Stomach (tissue), 9 donors: Measurements from ENCODE around the gene ARHGEF1. TPM values are rescaled to one million over a fixed set of nuclear protein-coding genes. Genes with fewer than 3 reads are reported as not detected.

Source experiments
- DNase-seq, 2 donors: peaks; one replicate each; pipeline versions ENCODE4 v3.0.0 to v3.0.0-alpha.2; 2013 to 2019
- H3K27ac ChIP-seq, 5 donors: fragments of 200-600 bp in 4 of 5; sonication (generic) in 4 of 5; one replicate each; pipeline ENCODE4 v1.5.1; 2013 to 2019; ENCODE audit warnings: mild to moderate bottlenecking in 1 of 5, moderate library complexity in 1 of 5
- H3K27me3 ChIP-seq, 3 donors: fragments of 200-600 bp; sonication (generic); one replicate each; pipeline ENCODE4 v1.5.1; 2017 to 2019; ENCODE audit warnings: mixed run types in 1 of 3
- H3K36me3 ChIP-seq, 4 donors: fragments of 200-600 bp; sonication (generic); 1 replicate in 3 of 4; 2 replicates in 1 of 4; pipeline ENCODE4 v1.5.1; 2016 to 2019
- H3K4me1 ChIP-seq, 4 donors: fragments of 200-600 bp; sonication (generic); one replicate each; pipeline ENCODE4 v1.5.1; 2016 to 2019
- H3K4me3 ChIP-seq, 4 donors: fragments of 200-600 bp; sonication (generic) in 3 of 4; one replicate each; pipeline ENCODE4 v1.5.1; 2016 to 2019; ENCODE audit warnings: mild to moderate bottlenecking in 1 of 4
- H3K9me3 ChIP-seq, 4 donors: fragments of 200-600 bp; sonication (generic); one replicate each; pipeline ENCODE4 v1.5.1; 2016 to 2019
- EP300 ChIP-seq: sonication (generic); formaldehyde crosslinking; IDR thresholded peaks from one replicate; pipeline ENCODE4 v1.6.1; 2017; ENCODE audit warnings: antibody characterized with exemption
- POLR2A ChIP-seq, 4 donors: fragments of 450-650 bp; IDR thresholded peaks; one replicate each; pipeline ENCODE4 v1.6.1; 2016; ENCODE audit warnings: antibody characterized with exemption in 4 of 4, control low read depth in 2 of 4, mild to moderate bottlenecking in 1 of 4, moderate library complexity in 1 of 4
- POLR2AphosphoS5 ChIP-seq, 3 donors: sonication (generic); formaldehyde crosslinking; IDR thresholded peaks; one replicate each; pipeline ENCODE4 v1.6.1; 2016; ENCODE audit warnings: antibody characterized with exemption in 3 of 3
- WGBS, 5 donors: extraction: QIAGEN DNeasy Blood & Tissue Kit in 3 of 5; methylation state at CpG; one replicate each; pipeline versions ENCODE4 v1.1.5 to v1.1.7; 2013 to 2018; 5-methylcytosine and 5-hydroxymethylcytosine counted together
- intact Hi-C: fragments of 100-400 bp; cut with DNase I; formaldehyde crosslinking; loops from one replicate; pipeline ENCODE4 v1.15.1; 2023; ENCODE audit warnings: low total_unique reads
- polyA plus RNA-seq, 3 donors: library from polyadenylated mRNA; stranded (reverse); fragments of 200-250 nt; gene quantifications; one replicate each; pipeline ENCODE4 v1.2.3, GENCODE V29; 2013
- total RNA-seq, 5 donors: library from RNA; depleted of rRNA; stranded (reverse); fragments of >200 nt; gene quantifications; one replicate each; pipeline versions ENCODE4 v1.1.0 to v1.2.3, GENCODE V29; 2014 to 2016
- TF ChIP-seq, protein P1 (sequence below), 7 experiments: fragments of 450-650 bp in 4 of 7; fragments of 200-600 bp in 3 of 7; sonication (generic) in 3 of 7; IDR thresholded peaks; one replicate each; pipeline ENCODE4 v1.5.1; 2016 to 2019; ENCODE audit warnings: antibody characterized with exemption in 7 of 7, control low read depth in 2 of 7, mild to moderate bottlenecking in 1 of 7
- donor health status: healthy with polysubstance abuse.
- donor health status: Bipolar disorder and iron deficiency.
- donor health status: healthy.

The ARHGEF1 gene
- total and polyA plus RNA-seq, 8 donors: 40.8 to 329 (median 143) TPM

DNA sequence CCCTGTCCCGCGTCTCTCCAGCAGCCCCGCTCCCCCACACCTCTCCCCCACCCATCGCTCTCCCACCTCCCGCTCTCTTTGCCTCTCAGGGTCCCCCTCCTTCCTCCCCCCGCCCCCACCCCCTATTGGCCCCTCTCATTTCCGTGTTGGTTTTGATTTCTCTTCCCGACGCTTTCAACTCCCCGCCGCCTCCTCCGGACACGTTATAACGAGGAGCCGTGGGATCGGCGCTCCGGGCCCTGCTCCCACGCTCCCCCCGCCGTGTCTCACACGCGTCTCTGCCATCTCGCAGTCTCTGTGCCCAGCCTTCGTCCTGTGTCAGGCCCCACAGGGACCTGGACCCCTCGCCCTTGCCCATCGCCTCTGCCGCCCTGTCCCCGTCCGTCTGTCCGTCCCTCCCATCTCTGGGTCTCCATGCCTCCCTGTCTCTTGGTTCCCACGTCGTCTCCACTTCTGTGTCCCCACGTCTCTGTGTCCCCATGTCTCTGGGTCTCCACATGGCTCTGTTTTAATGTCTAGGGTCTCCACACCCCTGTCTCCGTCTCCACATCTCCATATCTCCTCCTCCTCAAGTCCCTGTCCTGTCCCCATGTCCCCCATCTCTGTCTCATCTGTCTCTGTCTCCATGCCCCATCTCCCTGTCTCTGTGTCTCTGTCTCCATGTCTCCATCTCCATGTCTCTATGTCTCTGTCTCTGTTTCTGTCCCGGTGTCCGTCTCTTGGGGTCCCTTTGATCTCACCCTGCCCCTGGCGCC, 32.2 kb downstream of the ARHGEF1 start:
- H3K4me3 ChIP-seq: no peak overlapping the region
- H3K36me3 ChIP-seq: no peaks in the 10 kb centered on the region
- peaks cover 7 to 98% (median 77%) of the 10 kb centered on the region in 3 donors for H3K27me3 ChIP-seq
- H3K4me1 ChIP-seq: peaks cover 5 to 31% (median 23%) of the 10 kb centered on the region in 4 donors
- TF ChIP-seq POLR2A (IDR thresholded peaks at IDR 0.05): no peak
- no peak for TF ChIP-seq EP300
- no peak for TF ChIP-seq POLR2AphosphoS5 (IDR thresholded peaks at IDR 0.05)
- TF ChIP-seq, protein P1, sequence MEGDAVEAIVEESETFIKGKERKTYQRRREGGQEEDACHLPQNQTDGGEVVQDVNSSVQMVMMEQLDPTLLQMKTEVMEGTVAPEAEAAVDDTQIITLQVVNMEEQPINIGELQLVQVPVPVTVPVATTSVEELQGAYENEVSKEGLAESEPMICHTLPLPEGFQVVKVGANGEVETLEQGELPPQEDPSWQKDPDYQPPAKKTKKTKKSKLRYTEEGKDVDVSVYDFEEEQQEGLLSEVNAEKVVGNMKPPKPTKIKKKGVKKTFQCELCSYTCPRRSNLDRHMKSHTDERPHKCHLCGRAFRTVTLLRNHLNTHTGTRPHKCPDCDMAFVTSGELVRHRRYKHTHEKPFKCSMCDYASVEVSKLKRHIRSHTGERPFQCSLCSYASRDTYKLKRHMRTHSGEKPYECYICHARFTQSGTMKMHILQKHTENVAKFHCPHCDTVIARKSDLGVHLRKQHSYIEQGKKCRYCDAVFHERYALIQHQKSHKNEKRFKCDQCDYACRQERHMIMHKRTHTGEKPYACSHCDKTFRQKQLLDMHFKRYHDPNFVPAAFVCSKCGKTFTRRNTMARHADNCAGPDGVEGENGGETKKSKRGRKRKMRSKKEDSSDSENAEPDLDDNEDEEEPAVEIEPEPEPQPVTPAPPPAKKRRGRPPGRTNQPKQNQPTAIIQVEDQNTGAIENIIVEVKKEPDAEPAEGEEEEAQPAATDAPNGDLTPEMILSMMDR (IDR thresholded peaks at IDR 0.05): no peak
- no peak overlapping the region for H3K27ac ChIP-seq
- intact Hi-C loops: no loop called here
- no peaks in the 10 kb centered on the region for H3K9me3 ChIP-seq
- WGBS, 5 donors: 5 to 6% (median 5%) methylated on average over 36 to 38 of the region's 38 CpGs
- no peak for DNase-seq

DNA sequence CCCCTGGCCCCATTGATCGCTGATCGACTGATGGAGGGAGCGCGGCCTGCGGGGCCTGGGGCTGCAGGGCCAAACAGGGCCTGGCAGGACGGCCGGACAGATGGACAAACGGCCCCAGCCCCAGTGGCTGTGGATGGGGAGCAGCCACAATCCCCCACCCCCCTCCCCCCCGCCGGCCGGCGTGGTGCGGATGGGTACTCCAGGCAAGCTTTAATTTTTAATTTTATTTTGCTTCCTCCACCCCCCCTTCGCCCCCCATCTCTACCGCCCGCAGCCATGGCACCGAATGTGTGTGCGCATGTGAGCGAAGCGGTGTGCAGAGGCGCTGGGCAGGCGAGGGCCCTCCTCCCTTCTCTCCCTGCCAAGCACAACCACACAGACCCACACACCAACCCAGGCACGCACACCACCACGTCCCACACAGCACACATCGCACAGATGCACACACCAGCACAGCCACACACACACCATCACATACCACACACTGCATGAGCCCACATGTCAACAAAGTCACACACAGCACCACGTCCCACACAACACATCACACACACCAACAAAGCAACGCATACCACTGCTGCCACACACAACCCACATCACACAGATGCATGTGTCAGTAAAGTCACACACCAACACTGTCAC, 32.9 kb downstream of the ARHGEF1 start:
- 15 to 39% (median 30%) methylated on average over 26 to 27 of the region's 27 CpGs for WGBS, 5 donors
- peaks cover 7 to 98% (median 84%) of the 10 kb centered on the region in 3 donors for H3K27me3 ChIP-seq

DNA sequence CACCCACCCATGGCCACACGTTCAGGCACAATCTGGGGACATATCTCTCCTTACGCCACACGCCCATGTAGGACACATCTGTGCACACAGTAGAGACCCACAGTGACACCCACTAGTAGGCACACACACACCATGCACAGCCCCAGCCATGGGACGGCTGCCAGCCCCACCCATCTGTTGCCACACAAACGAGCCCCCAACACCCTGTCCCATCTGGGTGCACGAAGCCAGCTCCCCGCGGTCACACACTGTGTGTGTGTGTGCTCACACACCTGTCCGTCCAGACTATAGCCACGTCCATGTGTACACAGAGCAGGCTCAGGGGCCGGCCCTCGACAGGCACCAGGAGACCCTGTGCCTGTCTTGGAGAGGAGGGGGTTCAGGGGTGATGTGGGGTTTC, 34.7 kb downstream of the ARHGEF1 start:
- no peaks in the 10 kb centered on the region for H3K9me3 ChIP-seq
- 34 to 50% (median 40%) methylated on average over 3 to 12 of the region's 12 CpGs for WGBS, 5 donors

More for the DNA sequence above, 32.9 kb downstream of the ARHGEF1 start:
- TF ChIP-seq, protein P1 (IDR thresholded peaks at IDR 0.05): no peak
- no peak for TF ChIP-seq POLR2AphosphoS5 (IDR thresholded peaks at IDR 0.05)
- TF ChIP-seq POLR2A (IDR thresholded peaks at IDR 0.05): no peak
- TF ChIP-seq EP300: no peak
- no peak for DNase-seq
- Histone ChIP-seq H3K36me3 (no peaks in the 10 kb centered on the region), H3K9me3 (no peaks in the 10 kb centered on the region), H3K27ac (no peak overlapping the region), H3K4me3 (no peak overlapping the region), H3K4me1 (peaks cover 5 to 33% (median 25%) of the 10 kb centered on the region in 4 donors)
- intact Hi-C loops: no loop called here

DNA sequence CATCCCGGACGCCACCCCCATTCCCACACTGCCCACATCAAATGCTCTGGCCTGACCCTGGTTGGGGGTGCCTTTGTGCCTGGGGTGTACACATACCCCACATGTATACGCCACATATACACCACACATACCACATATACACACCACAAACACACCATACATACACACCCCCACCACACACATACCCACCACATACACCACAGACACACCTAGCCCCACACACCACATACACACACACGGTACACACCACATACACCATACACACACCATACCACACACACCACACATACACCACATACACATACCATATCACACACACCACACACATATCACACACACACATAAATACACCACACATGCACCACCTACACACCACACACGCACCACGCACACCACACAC, 35.1 kb downstream of the ARHGEF1 start:
- TF ChIP-seq POLR2A (IDR thresholded peaks at IDR 0.05) (no peak), POLR2AphosphoS5 (IDR thresholded peaks at IDR 0.05) (no peak), EP300 (no peak)
- TF ChIP-seq, protein P1 (IDR thresholded peaks at IDR 0.05): no peak
- H3K4me3 ChIP-seq: no peak overlapping the region
- intact Hi-C loops: no loop called here
- no peak overlapping the region for H3K27ac ChIP-seq
- peaks cover 3 to 23% (median 20%) of the 10 kb centered on the region in 4 donors for H3K4me1 ChIP-seq
- no peak for DNase-seq
- H3K9me3 ChIP-seq: no peaks in the 10 kb centered on the region
- 71 to 91% (median 79%) methylated on average over 4 to 6 of the region's 6 CpGs for WGBS, 5 donors
- H3K36me3 ChIP-seq: no peaks in the 10 kb centered on the region
- H3K27me3 ChIP-seq: peaks cover 18 to 98% (median 84%) of the 10 kb centered on the region in 3 donors

More for the DNA sequence above, 34.7 kb downstream of the ARHGEF1 start:
- no peaks in the 10 kb centered on the region for H3K36me3 ChIP-seq
- intact Hi-C loops: no loop called here
- H3K4me3 ChIP-seq: no peak overlapping the region
- no peak overlapping the region for H3K27ac ChIP-seq
- H3K27me3 ChIP-seq: peaks cover 18 to 98% (median 84%) of the 10 kb centered on the region in 3 donors
- TF ChIP-seq, protein P1 (IDR thresholded peaks at IDR 0.05): no peak
- TF ChIP-seq POLR2AphosphoS5 (IDR thresholded peaks at IDR 0.05): no peak
- no peak for DNase-seq
- peaks cover 5 to 27% (median 24%) of the 10 kb centered on the region in 4 donors for H3K4me1 ChIP-seq
